C4-2B (cell line): ENCODE measurements around the gene GALNT3.

Source experiments
- CTCF ChIP-seq: fragments of 450-650 bp; conservative IDR thresholded peaks from 2 replicates; pipeline ENCODE4 v1.5.1; 2017; ENCODE audit warnings: mild to moderate bottlenecking
- ZFX ChIP-seq: fragments of 450-650 bp; IDR thresholded peaks from 2 replicates; pipeline ENCODE4 v1.6.1; 2017

GRCh38 chr2:165766326-165766927 is 27.6 kb downstream of the GALNT3 start:
- TF ChIP-seq CTCF (no peak), ZFX (no peak)
